Loucy (cell line): ENCODE results near the gene DLGAP1.
"Not testable (repeated sequence)": the region's sequence is repeated elsewhere in the genome, so short reads cannot be mapped to it uniquely, and the experiment has no call there.

Experiments used
- H2AFZ ChIP-seq: fragments of 200-600 bp; sonication (generic); 2 replicates; pipeline ENCODE4 v1.6.0; 2016; ENCODE audit warnings: antibody characterized with exemption, mild to moderate bottlenecking, low read length, moderate library complexity
- H3F3A ChIP-seq: fragments of 200-600 bp; 2 replicates; pipeline ENCODE4 v1.6.0; 2016; ENCODE audit warnings: antibody characterized with exemption, low read depth, mild to moderate bottlenecking
- H3K27me3 ChIP-seq: fragments of 200-600 bp; sonication (generic); 2 replicates; pipeline ENCODE4 v1.6.1; 2014; ENCODE audit warnings: low read length, mild to moderate bottlenecking; ENCODE audit not compliant: insufficient read depth, poor library complexity, severe bottlenecking
- H3K36me3 ChIP-seq: fragments of 200-600 bp; sonication (generic); 2 replicates; pipeline ENCODE4 v1.6.1; 2016; ENCODE audit warnings: low read length; ENCODE audit not compliant: insufficient read depth
- H3K4me1 ChIP-seq: fragments of 200-600 bp; sonication (generic); 2 replicates; pipeline ENCODE4 v1.5.1; 2014; ENCODE audit warnings: low read length, mild to moderate bottlenecking; ENCODE audit not compliant: insufficient read depth, poor library complexity, severe bottlenecking
- H3K4me2 ChIP-seq: fragments of 200-600 bp; sonication (generic); 2 replicates; pipeline ENCODE4 v1.6.0; 2014; ENCODE audit warnings: antibody characterized with exemption, low read length, low read depth, mild to moderate bottlenecking; ENCODE audit not compliant: poor library complexity, severe bottlenecking
- H3K4me3 ChIP-seq: fragments of 200-600 bp; sonication (generic); 2 replicates; pipeline ENCODE4 v1.5.1; 2014; ENCODE audit warnings: low read length, mild to moderate bottlenecking, mixed read lengths; ENCODE audit not compliant: poor library complexity, severe bottlenecking
- H3K79me2 ChIP-seq: fragments of 200-600 bp; sonication (generic); 2 replicates; pipeline ENCODE4 v1.6.1; 2014; ENCODE audit warnings: low read length; ENCODE audit not compliant: insufficient read depth
- H3K9ac ChIP-seq: fragments of 200-600 bp; sonication (generic); 2 replicates; pipeline ENCODE4 v1.6.0; 2014; ENCODE audit warnings: mild to moderate bottlenecking, low read depth, low read length, moderate library complexity; ENCODE audit not compliant: poor library complexity, severe bottlenecking
- H3K9me2 ChIP-seq: fragments of 200-600 bp; sonication (generic); replicated peaks from 2 replicates; pipeline ENCODE4 v1.6.1; 2016; ENCODE audit warnings: low read depth, low read length, mixed read lengths
- H3K9me3 ChIP-seq: fragments of 200-600 bp; sonication (generic); 2 replicates; pipeline ENCODE4 v1.6.1; 2014; ENCODE audit warnings: mild to moderate bottlenecking, antibody characterized with exemption, low read length, low read depth; ENCODE audit not compliant: insufficient read depth
- H4K20me1 ChIP-seq: fragments of 200-600 bp; sonication (generic); 2 replicates; pipeline ENCODE4 v1.6.0; 2014; ENCODE audit warnings: antibody characterized with exemption, low read length, mild to moderate bottlenecking; ENCODE audit not compliant: insufficient read depth, poor library complexity, severe bottlenecking
- CTCF ChIP-seq: fragments of 200-600 bp; sonication (generic); conservative IDR thresholded peaks from 2 replicates; pipeline ENCODE4 v1.5.1; 2014; ENCODE audit warnings: mild to moderate bottlenecking, antibody characterized with exemption, low read length
- EZH2phosphoT487 ChIP-seq: fragments of 200-600 bp; IDR thresholded peaks from 2 replicates; pipeline ENCODE4 v1.6.1; 2018; ENCODE audit warnings: antibody characterized with exemption, mild to moderate bottlenecking, moderate library complexity, borderline replicate concordance

The DLGAP1 gene

GRCh38 chr18:3610188-3610708 is 844.9 kb downstream of the DLGAP1 start:
- H3K36me3 ChIP-seq: no peaks in the 10 kb centered on the region
- TF ChIP-seq CTCF (no peak), EZH2phosphoT487 (no peak)
- no peaks in the 10 kb centered on the region for H3K79me2 ChIP-seq
- peaks cover 17% of the 10 kb centered on the region for H3K4me1 ChIP-seq
- peaks cover 9% of the 10 kb centered on the region; the same call in 1 of the 2 replicates for H3F3A ChIP-seq
- no peaks in the 10 kb centered on the region for H3K9me2 ChIP-seq
- H4K20me1 ChIP-seq: no peaks in the 10 kb centered on the region
- H3K27me3 ChIP-seq: no peaks in the 10 kb centered on the region
- H2AFZ ChIP-seq: no peak overlapping the region
- no peaks in the 10 kb centered on the region for H3K9me3 ChIP-seq
- no peak overlapping the region for H3K9ac ChIP-seq
- H3K4me2 ChIP-seq: no peak overlapping the region
- H3K4me3 ChIP-seq: no peak overlapping the region

GRCh38 chr18:3608488-3608887 is 846.6 kb downstream of the DLGAP1 start:
- Histone ChIP-seq H3K9me2 (no peaks in the 10 kb centered on the region), H3K9ac (no peak overlapping the region), H3K4me3 (no peak overlapping the region), H3K36me3 (no peaks in the 10 kb centered on the region), H3K4me1 (peaks cover 34% of the 10 kb centered on the region), H3K4me2 (no peak overlapping the region), H2AFZ (no peak overlapping the region), H3K27me3 (no peaks in the 10 kb centered on the region), H3F3A (peaks cover 9% of the 10 kb centered on the region; the same call in 1 of the 2 replicates), H4K20me1 (no peaks in the 10 kb centered on the region), H3K9me3 (no peaks in the 10 kb centered on the region), H3K79me2 (no peaks in the 10 kb centered on the region)
- TF ChIP-seq CTCF: no peak
- TF ChIP-seq EZH2phosphoT487: no peak

- H3K79me2 ChIP-seq, H3K27me3 ChIP-seq, H2AFZ ChIP-seq, H3K4me2 ChIP-seq, H3K36me3 ChIP-seq, H3K9ac ChIP-seq, H3K9me2 ChIP-seq, H3F3A ChIP-seq, H3K9me3 ChIP-seq, H4K20me1 ChIP-seq, H3K4me3 ChIP-seq: not testable (repeated sequence)
- peaks cover 37% of the 10 kb centered on the region for H3K4me1 ChIP-seq
Observed at GRCh38 chr18:3608099-3608453, 847.0 kb downstream of the DLGAP1 start.
